Kidney glomerular epithelial cell (primary cell): ENCODE results near the gene AHNAK.
"Not testable (repeated sequence)": the region's sequence is repeated elsewhere in the genome, so short reads cannot be mapped to it uniquely, and the experiment has no call there.

Experiments
- DNase-seq: peaks from one replicate; lab custom pipeline; 2025; lab: John Stamatoyannopoulos, UW

Gene AHNAK

DNA sequence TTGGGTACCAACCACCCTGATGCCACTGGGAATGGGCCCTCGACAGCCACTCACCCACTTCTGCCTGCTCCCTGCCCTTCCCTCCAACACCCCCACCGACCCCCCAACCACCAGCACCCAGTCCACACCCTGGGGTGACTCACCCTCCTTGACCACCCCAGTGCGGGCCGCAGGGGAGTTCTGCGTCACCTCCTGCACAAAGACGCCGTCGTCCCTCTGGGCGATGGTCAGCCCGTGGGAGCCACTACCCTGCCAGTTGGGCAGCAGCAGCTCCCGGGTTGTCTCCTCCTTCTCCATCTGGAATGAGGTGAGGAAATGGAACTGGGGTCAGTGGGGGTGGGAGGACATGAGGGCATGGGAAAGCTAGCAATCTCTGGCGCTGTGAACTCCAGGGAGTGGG is 10.8 kb downstream of the AHNAK start:
- no peak for DNase-seq

GRCh38 chr11:62534779-62535545 is 11.6 kb downstream of the AHNAK start:
- no peak for DNase-seq

DNA sequence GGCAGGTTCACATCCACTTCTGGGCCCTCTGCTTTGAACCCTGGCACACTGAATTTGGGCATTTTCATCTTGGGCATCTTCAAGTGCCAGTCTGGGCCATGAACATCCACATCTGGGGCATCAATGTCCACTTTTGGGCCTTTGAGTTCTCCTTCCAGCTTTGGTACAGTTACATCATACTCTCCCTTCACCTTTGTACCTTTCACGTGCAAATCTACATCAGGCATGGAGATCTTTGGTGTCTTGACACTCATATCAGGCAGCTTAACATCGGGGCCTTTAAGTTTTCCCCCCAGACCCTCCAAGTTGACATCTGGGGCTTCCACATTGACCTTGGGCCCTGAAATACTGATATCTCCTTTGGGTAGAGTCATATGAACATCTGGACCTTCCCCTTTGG is 14.5 kb downstream of the AHNAK start:
- DNase-seq, result no peak

GRCh38 chr11:62516736-62517371 is 29.8 kb downstream of the AHNAK start:
- DNase-seq, result no peak

- no peak for DNase-seq
These were observed 32.5 kb downstream of the AHNAK start for GRCh38 chr11:62514151-62514550.

DNA sequence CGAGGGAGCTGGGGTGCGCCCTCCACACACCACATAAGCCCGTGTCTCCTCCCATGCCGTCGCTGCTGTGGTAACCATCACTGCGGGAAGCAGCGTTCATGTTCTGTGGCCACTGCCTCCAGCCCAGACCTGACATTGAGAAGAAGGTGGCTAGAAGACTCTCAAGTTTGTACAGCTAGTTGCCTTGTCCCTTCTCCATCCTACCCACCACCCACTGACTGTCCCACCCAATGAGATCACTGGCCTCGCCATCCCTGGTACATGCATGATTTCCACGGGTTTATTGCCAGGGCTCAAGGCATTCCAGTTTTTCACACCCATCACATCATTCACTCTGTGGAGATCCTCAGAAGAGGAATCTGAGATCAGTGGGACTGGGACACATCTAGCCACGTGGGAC is 33.0 kb downstream of the AHNAK start:
- no peak for DNase-seq

DNA sequence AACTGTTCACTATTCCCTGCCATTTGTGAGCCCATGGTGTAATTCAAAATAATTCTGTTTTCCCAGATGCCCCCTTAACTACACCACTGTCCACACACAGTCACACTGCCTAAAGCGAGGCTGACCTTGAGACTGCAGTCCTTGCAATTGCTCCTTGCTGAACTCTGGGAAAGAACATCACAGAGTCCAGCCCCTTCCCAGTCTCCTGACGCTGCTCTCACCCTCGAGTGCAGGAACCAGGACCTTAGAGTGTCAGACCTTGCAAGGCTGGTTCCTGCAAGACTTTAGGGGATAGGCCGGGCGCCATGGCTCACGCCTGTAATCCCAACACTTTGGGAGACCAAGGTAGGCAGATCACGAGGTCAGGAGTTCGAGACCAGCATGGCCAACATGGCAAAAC is 33.6 kb downstream of the AHNAK start:
- no peak for DNase-seq

GRCh38 chr11:62508336-62509058 is 38.1 kb downstream of the AHNAK start:
- DNase-seq, result peak; percentile 80

DNA sequence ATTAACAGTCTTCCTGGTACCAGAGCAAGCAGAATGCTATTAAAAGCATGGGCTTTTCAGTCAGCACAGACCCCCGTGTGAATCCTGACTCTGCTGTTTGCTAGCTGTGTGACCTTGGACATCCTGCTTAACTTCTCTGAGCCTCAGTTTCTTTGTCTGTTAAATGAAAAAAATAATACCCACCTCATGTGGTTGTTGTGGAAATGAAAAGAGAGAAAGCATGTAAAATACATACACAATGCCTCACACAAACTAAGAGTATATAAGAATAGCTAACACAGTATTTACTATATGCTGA is 39.5 kb downstream of the AHNAK start:
- no peak for DNase-seq

DNA sequence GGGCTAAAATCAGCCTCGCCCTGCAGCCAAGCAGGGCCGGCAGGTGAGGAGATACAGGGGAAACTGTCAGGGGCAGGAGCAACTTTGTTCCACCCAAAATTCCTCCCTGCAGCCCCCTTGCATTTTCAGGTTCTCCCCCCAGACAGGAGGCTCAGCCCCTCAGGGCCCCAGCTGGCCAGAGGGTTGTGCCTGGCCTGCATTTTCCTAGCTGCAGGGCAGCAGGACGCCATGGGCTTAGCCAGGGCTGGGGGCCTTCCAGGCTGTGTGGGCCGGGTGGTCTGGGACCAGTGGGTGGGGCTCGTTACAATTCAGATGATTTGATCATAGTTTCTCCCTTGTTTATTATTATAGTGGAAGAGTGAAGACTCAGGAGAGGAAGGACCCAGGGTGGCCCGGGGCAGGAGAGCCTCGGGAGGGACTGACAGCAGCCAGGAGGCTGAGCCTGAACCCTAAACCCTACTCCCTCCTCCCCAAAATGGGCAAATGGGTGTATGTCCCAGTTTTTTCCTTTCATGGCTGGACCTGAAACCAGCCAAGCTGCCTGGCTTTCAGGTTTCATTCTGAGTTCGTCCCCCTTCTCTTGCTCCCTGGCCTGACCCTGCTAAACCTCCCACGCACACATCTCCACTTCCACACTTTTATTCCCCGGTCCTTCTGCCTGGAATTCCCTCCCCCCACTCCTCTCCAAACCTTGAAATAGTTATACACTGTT is 40.0 kb downstream of the AHNAK start:
- DNase-seq, result no peak

DNA sequence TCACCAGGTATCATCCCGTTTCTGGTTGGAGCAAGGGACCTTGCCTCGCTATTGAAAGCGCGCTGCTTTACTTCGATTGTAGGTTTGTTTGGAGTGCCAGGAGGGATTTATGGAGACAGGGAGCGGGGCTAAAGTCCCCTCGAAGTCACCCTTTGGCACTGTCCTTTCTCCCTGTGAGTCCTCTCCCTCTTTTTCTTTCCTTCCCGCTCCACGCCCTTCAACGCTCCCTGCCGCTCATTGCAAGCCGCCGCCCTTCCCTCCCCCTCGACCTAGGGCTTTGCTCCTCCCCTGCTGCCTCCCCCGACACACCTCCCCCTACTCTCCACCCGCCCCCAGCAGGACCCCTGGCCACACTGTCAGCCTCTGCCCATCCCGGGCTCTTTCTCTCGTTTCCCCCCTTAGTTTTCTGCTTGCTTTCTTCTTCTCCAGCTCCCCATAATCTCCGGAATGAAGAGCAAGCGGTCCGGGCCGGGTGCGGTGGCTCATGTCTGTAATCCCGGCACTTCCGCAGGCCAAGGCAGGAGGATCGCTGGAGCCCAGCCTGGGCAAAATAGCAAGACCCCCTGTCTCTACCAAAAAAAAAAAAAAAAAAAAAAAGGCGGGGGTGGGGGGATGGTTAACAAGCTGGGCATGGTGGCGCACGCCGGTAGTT is 41.0 kb downstream of the AHNAK start:
- no peak for DNase-seq

DNA sequence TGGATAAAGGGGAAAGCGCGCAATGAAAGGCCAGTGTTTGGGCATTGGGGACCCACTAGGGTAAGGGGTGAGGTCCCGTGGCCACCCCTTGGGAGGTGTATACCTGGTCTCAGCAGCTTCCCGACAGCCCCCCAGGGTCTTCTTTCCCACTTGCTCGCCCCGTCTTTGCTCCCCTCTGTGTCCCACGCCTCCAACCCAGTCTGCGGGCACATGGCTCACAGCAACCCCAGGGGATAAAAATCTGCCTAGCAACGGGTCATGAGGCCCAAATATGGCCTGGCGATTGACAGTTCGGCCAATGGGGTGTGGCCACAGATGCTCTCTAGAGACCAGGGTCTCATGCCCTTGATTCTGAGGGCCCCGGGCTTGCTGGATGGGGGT is 41.6 kb downstream of the AHNAK start:
- DNase-seq, result no peak

- DNase-seq, result no peak
These were observed 42.2 kb downstream of the AHNAK start for GRCh38 chr11:62504158-62504973.

DNA sequence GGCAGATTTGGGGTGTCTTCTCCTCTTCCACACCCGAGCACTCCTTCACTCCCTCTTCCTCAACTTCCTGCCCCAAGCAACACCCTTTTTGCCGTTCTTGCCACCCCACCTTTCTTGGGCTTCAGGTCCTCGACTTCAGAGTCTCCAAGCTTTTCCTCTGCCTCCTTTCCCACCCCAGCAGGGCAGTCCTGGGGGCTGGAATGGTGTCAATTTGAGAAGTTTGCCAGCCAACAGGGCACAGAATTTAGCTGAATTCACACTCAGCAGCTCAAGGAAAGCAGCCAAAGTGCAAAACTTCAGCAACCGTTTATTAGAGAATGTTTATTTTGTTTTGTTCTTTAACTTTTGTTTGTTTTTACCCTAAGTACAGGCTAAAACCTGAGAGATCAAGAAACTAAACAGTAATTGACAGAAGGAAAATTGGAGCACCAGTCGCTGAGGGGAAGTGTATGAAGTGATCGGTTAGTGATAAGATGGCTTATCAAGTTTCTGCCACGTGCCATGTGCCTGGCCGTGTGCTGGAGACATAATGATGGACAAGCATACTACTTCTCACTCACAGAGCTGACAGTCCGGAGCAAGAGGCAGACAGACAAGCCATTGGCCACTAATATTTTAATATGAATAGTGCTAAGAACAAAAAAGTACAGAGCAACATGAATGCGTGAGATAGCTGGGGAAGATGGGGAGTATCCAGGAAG is 44.4 kb downstream of the AHNAK start:
- no peak for DNase-seq

DNA sequence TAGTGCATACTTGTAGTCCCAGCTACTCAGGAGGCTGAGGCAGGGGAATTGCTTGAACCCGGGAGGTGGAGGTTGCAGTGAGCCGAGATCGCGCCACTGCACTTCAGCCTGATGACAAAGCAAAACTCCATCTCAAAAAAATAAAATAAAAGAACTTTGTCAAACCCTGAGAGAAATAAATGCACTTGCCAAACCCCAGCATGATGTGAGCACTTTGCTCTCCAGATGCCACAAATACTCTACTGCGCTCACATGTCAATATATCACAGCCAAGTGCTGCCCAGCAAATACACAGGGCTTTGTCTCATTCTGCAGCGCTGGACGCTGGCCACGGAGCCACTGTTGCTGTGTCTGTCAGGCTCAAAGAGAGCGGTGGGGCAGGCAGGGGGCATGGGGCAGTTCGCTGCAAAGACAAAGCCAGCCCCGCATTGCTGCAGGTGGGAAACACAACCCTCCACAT is 45.1 kb downstream of the AHNAK start:
- DNase-seq, result no peak

- no peak for DNase-seq
These were observed 46.0 kb downstream of the AHNAK start for GRCh38 chr11:62500650-62501030.

DNA sequence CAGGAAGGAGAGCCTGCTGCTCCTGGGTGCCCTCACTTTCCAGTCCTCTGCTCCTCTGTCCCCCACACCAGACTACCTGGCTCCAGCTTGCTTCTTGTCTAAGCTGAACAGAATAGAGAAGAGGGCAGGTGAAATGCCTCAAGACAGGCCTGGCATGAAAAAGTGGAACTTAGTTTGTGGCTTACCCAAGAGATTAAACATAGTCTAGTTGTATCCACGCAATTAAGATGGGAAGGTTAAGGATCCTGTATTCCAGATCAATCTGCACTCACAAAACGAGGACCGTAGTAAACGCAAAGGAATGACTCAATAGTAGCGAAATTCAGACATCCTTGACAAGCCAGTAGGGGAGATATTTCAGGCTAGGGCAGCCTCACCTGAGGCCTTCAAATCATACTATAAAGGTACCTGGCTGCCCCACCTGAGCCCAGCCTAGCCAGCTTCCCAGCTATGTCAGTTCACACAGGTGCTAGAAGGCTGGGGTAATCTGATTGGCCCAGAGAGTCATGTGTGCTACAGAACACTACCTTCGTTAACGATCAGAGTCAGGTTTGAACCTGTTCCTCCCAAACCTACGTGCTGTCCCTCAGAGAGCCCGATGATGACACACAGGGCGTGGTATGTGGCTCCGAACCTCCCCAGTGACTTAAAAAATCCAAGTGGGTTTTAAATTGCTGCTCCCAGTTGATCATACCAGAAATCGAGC is 46.5 kb downstream of the AHNAK start:
- no peak for DNase-seq

DNA sequence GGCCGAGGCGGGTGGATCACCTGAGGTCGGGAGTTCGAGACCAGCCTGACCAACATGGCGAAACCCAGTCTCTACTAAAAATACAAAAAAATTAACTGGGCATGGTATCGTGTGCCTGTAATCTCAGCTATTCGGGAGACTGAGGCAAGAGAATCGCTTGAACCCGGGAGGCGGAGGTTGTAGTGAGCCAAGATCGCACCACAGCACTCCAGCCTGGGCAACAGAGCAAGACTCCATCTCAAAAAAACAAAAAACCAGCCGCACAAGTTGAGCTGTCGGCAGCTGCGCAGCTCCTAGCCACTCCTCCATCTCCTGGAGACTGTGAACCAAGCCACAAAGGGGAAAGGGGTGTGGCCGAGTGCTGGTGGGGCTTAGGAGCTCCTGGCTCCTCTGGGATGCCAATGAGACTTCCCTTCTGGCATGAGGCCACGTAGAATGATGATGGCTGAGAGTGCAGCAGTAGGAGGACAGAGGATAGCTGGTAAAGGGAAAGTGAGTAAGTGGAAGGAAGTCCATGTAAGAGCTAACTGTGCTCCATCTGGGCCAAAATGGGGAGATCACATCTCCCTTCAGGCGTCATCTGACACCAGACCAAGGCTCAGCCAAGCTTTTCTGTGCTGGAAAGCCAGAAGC is 47.2 kb downstream of the AHNAK start:
- not testable (repeated sequence) for DNase-seq

DNA sequence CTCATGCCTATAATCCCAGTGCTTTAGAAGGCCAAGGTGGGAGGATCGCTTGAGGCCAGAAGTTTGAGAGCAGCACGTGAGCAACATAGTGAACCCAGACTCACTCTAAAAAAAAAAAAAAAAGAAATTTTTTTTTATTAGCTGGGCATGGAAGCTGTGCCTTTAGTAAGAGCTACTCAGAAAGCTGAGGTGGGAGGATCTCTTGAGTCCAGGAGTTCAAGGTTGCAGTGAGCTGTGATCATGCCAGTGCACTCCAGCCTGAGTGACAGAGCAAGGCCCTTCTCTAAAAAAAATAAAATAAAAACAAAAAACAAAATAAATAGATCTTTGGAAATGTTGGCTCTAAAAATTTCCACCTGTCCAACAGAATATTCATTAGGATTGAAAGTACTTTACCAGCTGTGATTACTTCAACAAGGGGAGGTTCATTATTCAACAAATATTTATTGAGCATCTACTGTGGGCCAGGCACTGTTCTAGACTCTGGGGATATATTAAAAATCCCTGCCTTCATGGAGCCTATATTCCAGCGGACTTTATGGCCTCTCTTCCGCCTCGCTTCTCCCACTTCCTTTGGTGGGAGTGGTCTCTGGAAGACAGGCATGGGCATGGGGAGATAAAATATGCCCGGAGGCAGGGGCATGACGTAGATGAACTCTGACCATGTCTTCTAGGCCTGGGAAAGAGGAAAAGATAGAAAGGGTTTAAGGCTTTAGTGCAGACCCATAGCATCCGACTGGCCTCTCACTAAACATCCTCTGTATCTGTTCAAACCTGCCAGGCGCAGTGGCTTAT is 47.9 kb downstream of the AHNAK start:
- no peak for DNase-seq
